Loucy (cell line): ENCODE results near the gene SQOR.

Experiments used
- EZH2phosphoT487 ChIP-seq: fragments of 200-600 bp; IDR thresholded peaks from 2 replicates; pipeline ENCODE4 v1.6.1; 2018; ENCODE audit warnings: antibody characterized with exemption, mild to moderate bottlenecking, moderate library complexity, borderline replicate concordance
- TF ChIP-seq, protein P1 (sequence below): fragments of 200-600 bp; sonication (generic); conservative IDR thresholded peaks from 2 replicates; pipeline ENCODE4 v1.5.1; 2014; ENCODE audit warnings: mild to moderate bottlenecking, antibody characterized with exemption, low read length

DNA sequence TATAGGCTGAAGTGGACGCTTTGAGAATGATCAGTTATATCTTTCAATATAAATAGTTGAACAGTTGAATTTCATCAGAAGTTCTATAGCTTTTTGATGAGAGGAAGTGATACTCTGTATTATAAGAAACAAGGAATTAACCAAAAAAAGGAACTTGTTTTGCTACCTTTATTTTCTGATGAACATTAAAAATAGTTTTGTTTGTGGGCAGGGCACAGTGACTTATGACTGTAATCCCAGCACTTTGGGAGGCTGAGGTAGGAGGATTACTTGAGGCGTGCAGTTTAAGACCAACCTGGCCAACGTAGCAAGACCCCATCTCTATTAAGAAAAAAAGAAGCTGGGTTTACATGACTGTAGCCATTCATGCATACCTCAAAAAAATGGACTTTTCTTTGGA lies 30.9 kb upstream of the SQOR start:
- TF ChIP-seq, protein P1, sequence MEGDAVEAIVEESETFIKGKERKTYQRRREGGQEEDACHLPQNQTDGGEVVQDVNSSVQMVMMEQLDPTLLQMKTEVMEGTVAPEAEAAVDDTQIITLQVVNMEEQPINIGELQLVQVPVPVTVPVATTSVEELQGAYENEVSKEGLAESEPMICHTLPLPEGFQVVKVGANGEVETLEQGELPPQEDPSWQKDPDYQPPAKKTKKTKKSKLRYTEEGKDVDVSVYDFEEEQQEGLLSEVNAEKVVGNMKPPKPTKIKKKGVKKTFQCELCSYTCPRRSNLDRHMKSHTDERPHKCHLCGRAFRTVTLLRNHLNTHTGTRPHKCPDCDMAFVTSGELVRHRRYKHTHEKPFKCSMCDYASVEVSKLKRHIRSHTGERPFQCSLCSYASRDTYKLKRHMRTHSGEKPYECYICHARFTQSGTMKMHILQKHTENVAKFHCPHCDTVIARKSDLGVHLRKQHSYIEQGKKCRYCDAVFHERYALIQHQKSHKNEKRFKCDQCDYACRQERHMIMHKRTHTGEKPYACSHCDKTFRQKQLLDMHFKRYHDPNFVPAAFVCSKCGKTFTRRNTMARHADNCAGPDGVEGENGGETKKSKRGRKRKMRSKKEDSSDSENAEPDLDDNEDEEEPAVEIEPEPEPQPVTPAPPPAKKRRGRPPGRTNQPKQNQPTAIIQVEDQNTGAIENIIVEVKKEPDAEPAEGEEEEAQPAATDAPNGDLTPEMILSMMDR = no peak
- TF ChIP-seq EZH2phosphoT487 = no peak
